Measurements from ENCODE around the gene PRKAB2.

The PRKAB2 gene

GRCh38 chr1:147172168-147173016 lies at the start of gene PRKAB2:
TSS of gene PRKAB2 (minus strand) at chr1:147172470. CDS start at chr1:147172144, 326 bp downstream.
- DNase-seq (ENCODE audit: low read depth): peak; percentile 96
- H3K4me3 ChIP-seq (ENCODE audit: control insufficient read depth, low read depth, low read length): peak within 1 kb of the TSS; percentile 97
- TF ChIP-seq, protein P1, sequence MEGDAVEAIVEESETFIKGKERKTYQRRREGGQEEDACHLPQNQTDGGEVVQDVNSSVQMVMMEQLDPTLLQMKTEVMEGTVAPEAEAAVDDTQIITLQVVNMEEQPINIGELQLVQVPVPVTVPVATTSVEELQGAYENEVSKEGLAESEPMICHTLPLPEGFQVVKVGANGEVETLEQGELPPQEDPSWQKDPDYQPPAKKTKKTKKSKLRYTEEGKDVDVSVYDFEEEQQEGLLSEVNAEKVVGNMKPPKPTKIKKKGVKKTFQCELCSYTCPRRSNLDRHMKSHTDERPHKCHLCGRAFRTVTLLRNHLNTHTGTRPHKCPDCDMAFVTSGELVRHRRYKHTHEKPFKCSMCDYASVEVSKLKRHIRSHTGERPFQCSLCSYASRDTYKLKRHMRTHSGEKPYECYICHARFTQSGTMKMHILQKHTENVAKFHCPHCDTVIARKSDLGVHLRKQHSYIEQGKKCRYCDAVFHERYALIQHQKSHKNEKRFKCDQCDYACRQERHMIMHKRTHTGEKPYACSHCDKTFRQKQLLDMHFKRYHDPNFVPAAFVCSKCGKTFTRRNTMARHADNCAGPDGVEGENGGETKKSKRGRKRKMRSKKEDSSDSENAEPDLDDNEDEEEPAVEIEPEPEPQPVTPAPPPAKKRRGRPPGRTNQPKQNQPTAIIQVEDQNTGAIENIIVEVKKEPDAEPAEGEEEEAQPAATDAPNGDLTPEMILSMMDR (conservative IDR thresholded peaks at IDR 0.05; ENCODE audit: control insufficient read depth, insufficient read depth, low read depth, low read length): peak; percentile 48

- no peak overlapping the region for H3K4me3 ChIP-seq (ENCODE audit: control insufficient read depth, low read depth, low read length)
- no peak for DNase-seq (ENCODE audit: low read depth)
- TF ChIP-seq, protein P1 (conservative IDR thresholded peaks at IDR 0.05; ENCODE audit: control insufficient read depth, insufficient read depth, low read depth, low read length): no peak
Observed at GRCh38 chr1:147218606-147219005, 46.3 kb upstream of the PRKAB2 start.

GRCh38 chr1:147217141-147217540 lies 44.9 kb upstream of the PRKAB2 start:
- no peak for DNase-seq (ENCODE audit: low read depth)
- TF ChIP-seq, protein P1 (conservative IDR thresholded peaks at IDR 0.05; ENCODE audit: control insufficient read depth, insufficient read depth, low read depth, low read length): no peak
- H3K4me3 ChIP-seq (ENCODE audit: control insufficient read depth, low read depth, low read length): no peak overlapping the region

GRCh38 chr1:147216124-147216523 lies 43.9 kb upstream of the PRKAB2 start:
- TF ChIP-seq, protein P1 (conservative IDR thresholded peaks at IDR 0.05; ENCODE audit: control insufficient read depth, insufficient read depth, low read depth, low read length): no peak
- DNase-seq (ENCODE audit: low read depth): no peak
- H3K4me3 ChIP-seq (ENCODE audit: control insufficient read depth, low read depth, low read length): no peak overlapping the region

GRCh38 chr1:147215540-147215916 lies 43.3 kb upstream of the PRKAB2 start:
- TF ChIP-seq, protein P1 (conservative IDR thresholded peaks at IDR 0.05; ENCODE audit: control insufficient read depth, insufficient read depth, low read depth, low read length): no peak
- no peak overlapping the region for H3K4me3 ChIP-seq (ENCODE audit: control insufficient read depth, low read depth, low read length)
- no peak for DNase-seq (ENCODE audit: low read depth)

DNA sequence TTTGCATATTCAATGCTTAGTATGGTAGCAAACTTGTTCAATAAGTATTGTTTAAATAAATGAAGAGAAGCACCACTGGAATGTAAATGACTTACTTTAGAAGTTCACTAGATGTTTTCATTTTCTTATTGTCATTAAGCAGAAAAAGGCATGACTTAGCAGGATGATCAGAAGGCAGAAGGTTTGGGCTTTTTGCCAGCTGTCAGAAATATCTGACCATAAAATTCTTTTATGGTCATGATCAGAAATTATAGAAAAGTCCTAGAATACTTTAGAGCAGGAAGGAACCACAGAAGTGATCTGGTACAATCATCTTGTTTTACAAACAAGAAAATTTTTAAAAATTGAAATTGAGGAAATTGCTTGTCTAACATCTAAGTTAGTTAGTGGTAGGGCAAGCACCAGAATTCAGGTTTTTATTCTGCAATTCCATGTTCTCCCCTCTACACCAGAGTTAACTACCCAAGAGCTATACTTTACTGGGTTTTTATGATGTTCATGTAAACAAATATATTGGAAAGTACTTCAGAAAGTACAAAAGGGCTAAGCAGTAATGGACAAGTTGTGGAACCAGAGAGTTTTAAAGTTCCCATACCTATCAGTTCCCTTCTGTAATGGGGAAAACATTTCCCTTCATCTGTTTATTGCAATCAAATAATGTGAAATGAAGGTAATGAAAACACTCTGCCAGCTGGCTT lies 42.7 kb upstream of the PRKAB2 start:
- DNase-seq (ENCODE audit: low read depth): no peak
- no peak overlapping the region for H3K4me3 ChIP-seq (ENCODE audit: control insufficient read depth, low read depth, low read length)
- TF ChIP-seq, protein P1 (conservative IDR thresholded peaks at IDR 0.05; ENCODE audit: control insufficient read depth, insufficient read depth, low read depth, low read length): no peak
